NT2/D1 (cell line): ENCODE measurements around the gene C1orf35.

Source experiments
- DNase-seq: peaks from one replicate; pipeline ENCODE4 v3.0.0-alpha.2; 2011; ENCODE audit warnings: low read depth, low spot score
- H3K27me3 ChIP-seq: 2 replicates; pipeline ENCODE4 v1.6.0; 2011; ENCODE audit warnings: mild to moderate bottlenecking; ENCODE audit not compliant: insufficient read length, insufficient read depth
- H3K36me3 ChIP-seq: 2 replicates; pipeline ENCODE4 v1.6.1; 2011; ENCODE audit warnings: mild to moderate bottlenecking, low read length, mixed read lengths; ENCODE audit not compliant: insufficient read depth, insufficient read length
- H3K4me1 ChIP-seq: 2 replicates; pipeline ENCODE4 v1.5.1; 2011; ENCODE audit not compliant: insufficient read depth, insufficient read length
- H3K4me3 ChIP-seq: 2 replicates; pipeline ENCODE4 v1.5.1; 2011; ENCODE audit warnings: low read depth; ENCODE audit not compliant: insufficient read length
- H3K9ac ChIP-seq: 2 replicates; pipeline ENCODE4 v1.6.0; 2011; ENCODE audit warnings: low read depth; ENCODE audit not compliant: insufficient read length
- H3K9me3 ChIP-seq: 2 replicates; pipeline ENCODE4 v1.5.1; 2011; ENCODE audit warnings: mild to moderate bottlenecking, low read length; ENCODE audit not compliant: insufficient read depth
- SUZ12 ChIP-seq: IDR thresholded peaks from 2 replicates; pipeline ENCODE4 v1.6.1; 2011; ENCODE audit not compliant: insufficient read length, insufficient read depth; ENCODE audit errors: extremely low read depth
- YY1 ChIP-seq: IDR thresholded peaks from 2 replicates; pipeline ENCODE4 v1.6.1; 2011; ENCODE audit not compliant: insufficient read length, insufficient read depth
- ZNF274 ChIP-seq: IDR thresholded peaks from 2 replicates; pipeline ENCODE4 v1.6.1; 2011; ENCODE audit warnings: mild to moderate bottlenecking, low read depth, low read length

Gene C1orf35

DNA sequence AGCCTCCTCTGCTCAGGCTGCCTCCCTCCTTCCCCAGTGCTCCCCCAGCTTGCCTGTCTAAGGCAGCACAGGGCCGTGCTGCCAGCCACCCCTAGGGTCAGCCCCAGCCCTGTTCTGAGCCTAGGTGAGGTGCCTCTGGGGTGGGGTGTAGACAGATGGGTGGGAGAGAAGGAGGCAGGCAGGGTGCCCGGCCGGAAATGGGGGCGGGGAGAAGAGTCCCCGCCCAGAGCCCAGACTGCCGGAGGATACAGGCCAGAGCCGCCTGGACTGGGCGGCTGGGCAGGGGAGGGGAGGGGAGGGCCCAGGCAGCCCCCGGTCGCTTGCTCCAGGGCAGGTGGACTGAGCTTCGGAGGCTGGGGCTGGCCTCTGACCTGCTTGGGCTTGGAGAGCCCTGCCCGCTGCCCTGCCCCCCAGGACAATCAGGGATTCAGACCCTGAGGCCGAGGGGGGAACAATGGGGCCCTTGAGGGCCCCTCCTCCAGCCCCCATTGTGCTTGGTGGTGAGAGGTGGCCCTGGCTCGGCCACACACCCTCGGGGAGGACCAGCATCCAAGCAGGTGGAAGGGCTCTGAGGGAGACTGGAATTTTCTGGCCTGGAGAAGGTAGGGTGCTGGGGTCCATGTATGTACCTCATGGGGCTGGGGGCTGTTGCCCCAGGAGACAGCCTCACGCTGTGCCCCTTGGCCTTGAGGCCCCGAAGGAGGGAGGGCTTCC lies 46.4 kb upstream of the C1orf35 start, which contains the start of gene GJC2:
Gene GJC2 (plus strand): TSS at position 525 of the 714 bp plus-strand sequence. CDS start 7,829 bp downstream, outside the sequence.
- Histone ChIP-seq H3K9ac (peak within 1 kb of the TSS; percentile 61), H3K4me3 (no peak within 1 kb of the TSS)
- TF ChIP-seq YY1 (no peak), SUZ12 (no peak), ZNF274 (no peak)

DNA sequence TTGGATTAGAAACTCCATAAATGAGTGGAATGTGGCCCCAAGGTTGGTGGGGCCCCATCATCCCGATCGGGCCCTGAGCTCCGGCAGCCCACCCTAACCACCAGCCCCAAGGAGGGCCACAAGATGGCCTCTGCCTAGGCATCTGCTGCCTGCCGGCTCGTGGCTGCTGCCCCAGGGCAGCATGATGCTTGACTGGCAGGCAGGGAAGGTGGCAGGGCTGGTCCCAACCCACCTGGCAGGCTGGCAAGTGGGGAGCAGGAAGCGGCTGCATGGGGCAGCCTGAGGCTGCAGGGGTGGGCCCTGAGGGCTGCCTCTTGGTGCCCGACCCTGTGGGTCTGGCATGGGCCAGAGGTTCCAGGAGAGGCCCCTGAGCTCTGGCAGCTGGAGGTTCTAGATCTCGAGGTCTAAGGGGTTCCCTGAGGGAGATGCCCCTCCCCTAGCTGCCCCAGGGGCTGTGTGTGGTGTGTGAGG lies 45.8 kb upstream of the C1orf35 start:
- H3K4me1 ChIP-seq, result peaks cover 27% of the 10 kb centered on the region
- peaks cover 61% of the 10 kb centered on the region for H3K36me3 ChIP-seq
- DNase-seq, result no peak
- H3K9me3 ChIP-seq, result no peaks in the 10 kb centered on the region
- no peaks in the 10 kb centered on the region for H3K27me3 ChIP-seq
- no peak overlapping the region for H3K4me3 ChIP-seq
- H3K9ac ChIP-seq, result peak overlapping the region; percentile 61
- TF ChIP-seq SUZ12 (no peak), ZNF274 (no peak), YY1 (no peak)

More for the DNA sequence above, 46.4 kb upstream of the C1orf35 start, which contains the start of gene GJC2:
- Histone ChIP-seq H3K4me1 (peaks cover 22% of the 10 kb centered on the region), H3K9me3 (no peaks in the 10 kb centered on the region), H3K27me3 (no peaks in the 10 kb centered on the region), H3K36me3 (peaks cover 60% of the 10 kb centered on the region)
- no peak for DNase-seq

DNA sequence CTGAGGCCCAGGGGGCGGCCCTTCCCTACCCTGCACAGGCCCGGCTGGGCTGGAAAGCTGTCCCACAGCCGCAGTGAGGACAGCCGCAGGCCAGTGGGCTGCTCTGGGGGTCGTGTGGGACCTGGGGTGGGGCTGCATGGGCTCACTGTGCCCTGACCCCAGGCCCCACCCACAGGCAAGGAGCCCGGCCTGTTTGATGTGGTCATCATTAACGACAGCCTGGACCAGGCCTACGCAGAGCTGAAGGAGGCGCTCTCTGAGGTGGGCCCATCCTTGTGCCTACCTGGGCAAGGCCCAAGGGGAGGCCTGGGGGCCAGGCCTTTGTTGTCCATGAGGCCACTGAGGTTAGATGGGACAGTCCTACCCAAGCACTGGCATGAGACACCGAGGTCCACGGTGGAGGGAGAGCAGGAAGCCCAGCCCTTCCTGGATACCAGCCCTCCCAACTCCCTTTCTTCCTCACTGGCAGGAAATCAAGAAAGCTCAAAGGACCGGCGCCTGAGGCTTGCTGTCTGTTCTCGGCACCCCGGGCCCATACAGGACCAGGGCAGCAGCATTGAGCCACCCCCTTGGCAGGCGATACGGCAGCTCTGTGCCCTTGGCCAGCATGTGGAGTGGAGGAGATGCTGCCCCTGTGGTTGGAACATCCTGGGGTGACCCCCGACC lies 45.2 kb upstream of the C1orf35 start:
- DNase-seq, result no peak
- Histone ChIP-seq H3K27me3 (no peaks in the 10 kb centered on the region), H3K9ac (no peak overlapping the region), H3K4me3 (no peak overlapping the region), H3K9me3 (no peaks in the 10 kb centered on the region), H3K36me3 (peaks cover 61% of the 10 kb centered on the region), H3K4me1 (peaks cover 27% of the 10 kb centered on the region)
- TF ChIP-seq SUZ12, result no peak

DNA sequence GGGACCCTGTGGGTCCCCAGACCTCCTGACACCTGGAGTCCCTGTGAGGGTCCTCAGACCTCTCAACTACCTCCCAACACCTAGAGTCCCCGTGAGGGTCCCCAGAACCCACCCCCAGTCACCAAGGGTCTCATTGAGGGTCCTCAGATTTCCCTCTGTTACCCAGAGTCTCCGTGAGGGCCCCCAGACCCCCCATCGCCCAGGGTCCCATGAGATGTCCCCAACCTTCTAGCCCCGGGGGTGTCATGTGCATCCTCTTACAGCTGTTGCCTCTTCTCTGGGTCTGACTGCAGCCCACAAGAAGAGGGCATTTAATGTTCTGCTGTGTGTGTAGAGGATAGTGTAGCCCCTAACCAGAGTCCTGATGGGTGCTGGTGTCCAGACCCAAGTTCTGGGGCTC lies 44.6 kb upstream of the C1orf35 start:
- Histone ChIP-seq H3K27me3 (no peaks in the 10 kb centered on the region), H3K36me3 (peaks cover 65% of the 10 kb centered on the region), H3K4me3 (no peak overlapping the region), H3K9ac (no peak overlapping the region), H3K9me3 (no peaks in the 10 kb centered on the region), H3K4me1 (peaks cover 27% of the 10 kb centered on the region)
- DNase-seq, result no peak
- no peak for TF ChIP-seq SUZ12
- TF ChIP-seq ZNF274, result no peak

DNA sequence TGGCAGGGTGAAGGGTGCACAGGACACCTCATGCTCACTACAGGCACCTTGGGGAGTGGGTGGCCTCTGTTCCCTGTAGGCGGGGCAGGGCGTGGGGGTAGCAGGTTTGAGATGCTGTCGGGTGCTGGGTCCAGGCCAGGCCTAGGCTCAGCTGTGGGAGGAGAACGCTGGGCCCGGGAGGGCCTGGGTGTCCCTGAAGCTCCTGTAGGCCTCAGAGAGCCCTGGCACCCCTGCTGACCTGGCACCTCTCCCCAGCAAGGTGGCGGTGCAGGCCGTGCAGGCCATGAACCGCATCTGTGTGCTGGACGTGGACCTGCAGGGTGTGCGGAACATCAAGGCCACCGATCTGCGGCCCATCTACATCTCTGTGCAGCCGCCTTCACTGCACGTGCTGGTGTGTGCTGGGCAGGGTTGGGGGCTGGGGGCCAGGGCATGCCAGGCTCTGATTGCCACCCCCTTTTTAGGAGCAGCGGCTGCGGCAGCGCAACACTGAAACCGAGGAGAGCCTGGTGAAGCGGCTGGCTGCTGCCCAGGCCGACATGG lies 44.1 kb upstream of the C1orf35 start:
- DNase-seq, result no peak
- Histone ChIP-seq H3K9me3 (no peaks in the 10 kb centered on the region), H3K27me3 (no peaks in the 10 kb centered on the region), H3K9ac (no peak overlapping the region), H3K4me3 (no peak overlapping the region), H3K36me3 (peaks cover 70% of the 10 kb centered on the region), H3K4me1 (peaks cover 28% of the 10 kb centered on the region)
- TF ChIP-seq ZNF274, result no peak
- TF ChIP-seq YY1, result no peak
- no peak for TF ChIP-seq SUZ12

DNA sequence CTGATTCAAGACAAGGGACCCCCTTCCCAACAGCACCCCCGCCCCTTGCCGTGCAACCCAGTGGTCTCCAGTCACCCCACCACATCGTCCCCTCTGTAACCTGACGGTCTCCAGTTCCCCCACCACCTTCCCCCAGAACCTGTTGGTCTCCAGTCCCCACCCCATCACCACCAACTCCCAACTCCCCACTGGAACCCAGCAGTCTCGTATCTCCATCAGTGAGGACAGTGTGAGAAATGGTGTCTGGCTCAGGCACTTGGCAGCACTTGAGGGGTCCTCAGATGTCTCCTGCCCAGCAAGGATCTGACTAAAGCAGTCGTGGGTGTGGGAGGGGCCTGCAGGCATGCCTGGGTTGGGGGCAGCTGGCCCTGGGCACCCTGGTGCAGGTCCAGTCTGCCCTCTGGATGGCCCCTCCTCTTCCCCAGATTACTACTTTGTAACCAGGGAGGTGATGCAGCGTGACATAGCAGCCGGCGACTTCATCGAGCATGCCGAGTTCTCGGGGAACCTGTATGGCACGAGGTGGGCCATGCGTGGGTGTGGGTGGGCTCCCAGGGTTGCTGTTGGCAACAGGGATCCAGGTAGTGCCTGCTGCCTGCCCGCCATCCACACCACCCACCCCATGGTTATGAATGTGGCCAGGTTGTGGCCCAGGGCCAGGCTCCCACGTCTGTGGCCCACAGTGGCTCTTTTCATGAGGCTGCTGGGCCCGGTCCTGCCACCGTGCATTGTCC lies 43.5 kb upstream of the C1orf35 start:
- Histone ChIP-seq H3K36me3 (peaks cover 73% of the 10 kb centered on the region), H3K9ac (no peak overlapping the region), H3K9me3 (no peaks in the 10 kb centered on the region), H3K4me3 (no peak overlapping the region), H3K27me3 (no peaks in the 10 kb centered on the region), H3K4me1 (peaks cover 30% of the 10 kb centered on the region)
- TF ChIP-seq ZNF274 (no peak), SUZ12 (no peak), YY1 (no peak)
- no peak for DNase-seq
